Hematopoietic multipotent progenitor cell treated with erythropoietin and hydrocortisone succinate and interleukin-3 and kit ligand, for 17 days (in vitro differentiated cells): ENCODE results near the gene SESN1.
"Not testable (repeated sequence)": the region's sequence is repeated elsewhere in the genome, so short reads cannot be mapped to it uniquely, and the experiment has no call there.

Experiments used
- DNase-seq: peaks from one replicate; pipeline ENCODE4 v3.0.0-alpha.2; 2015; ENCODE audit warnings: low spot score

Gene SESN1

GRCh38 chr6:109095036-109095834, 589 bp upstream of the SESN1 start, which contains the start of gene CEP57L1:
Gene CEP57L1 (plus strand): TSS chr6:109095507. CDS start chr6:109145222, 49,715 bp downstream.
- peak; percentile 95 for DNase-seq

- peak; percentile 68 for DNase-seq
These were observed 772 bp downstream of the SESN1 start for GRCh38 chr6:109093732-109094415.

DNA sequence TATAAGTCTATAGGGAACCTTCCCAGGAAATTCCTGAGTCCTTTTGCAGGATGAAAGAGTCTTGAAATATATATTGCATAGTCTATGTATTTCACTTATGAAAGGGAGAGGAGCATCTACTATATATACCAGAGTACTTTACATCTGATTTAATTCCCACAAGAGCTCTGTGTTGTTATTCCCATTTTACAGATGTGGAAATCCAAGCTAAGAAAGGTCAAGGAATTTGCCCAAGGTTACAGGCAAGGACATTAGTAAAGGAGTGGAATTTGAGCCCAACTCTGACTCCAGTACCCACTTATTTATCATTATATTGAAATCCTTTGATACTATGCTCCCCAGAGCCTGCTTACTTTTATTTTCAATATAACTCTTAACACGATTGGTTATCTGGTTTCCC, 2.6 kb downstream of the SESN1 start:
- peak; percentile 40 for DNase-seq

DNA sequence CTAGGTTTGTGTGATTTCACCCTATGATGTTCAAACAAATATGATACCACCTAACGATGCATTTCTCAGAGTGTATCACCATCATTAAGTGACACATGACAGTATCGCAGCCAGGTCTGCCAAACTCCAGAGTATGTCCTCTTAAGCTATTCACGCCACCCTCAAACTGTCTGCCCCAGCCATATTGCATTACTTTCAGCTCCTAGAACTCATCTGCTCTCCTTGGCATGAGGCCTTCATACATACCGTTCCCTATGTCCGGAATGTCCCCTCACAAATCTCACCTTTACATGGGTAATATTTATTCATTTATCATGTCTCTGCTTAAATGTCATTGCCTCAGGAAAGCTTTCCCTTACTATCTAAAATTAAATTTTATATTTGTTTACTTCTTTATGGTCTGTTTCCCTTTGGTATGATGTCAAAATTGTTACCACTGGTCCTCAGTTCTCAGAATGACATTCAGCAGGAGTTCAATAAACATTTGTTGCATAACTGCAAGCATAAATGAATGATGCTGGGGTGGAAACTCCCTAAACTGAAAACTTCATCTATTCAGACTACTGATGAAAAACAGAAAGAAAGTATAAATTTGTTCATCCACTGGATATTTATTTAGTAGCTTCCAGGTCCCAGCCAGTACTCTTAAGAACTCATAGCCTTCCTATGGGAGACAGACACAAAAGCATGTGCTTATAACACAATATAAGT, 3.2 kb downstream of the SESN1 start:
- DNase-seq: no peak

GRCh38 chr6:109088995-109089394, 5.7 kb downstream of the SESN1 start:
- no peak for DNase-seq

DNA sequence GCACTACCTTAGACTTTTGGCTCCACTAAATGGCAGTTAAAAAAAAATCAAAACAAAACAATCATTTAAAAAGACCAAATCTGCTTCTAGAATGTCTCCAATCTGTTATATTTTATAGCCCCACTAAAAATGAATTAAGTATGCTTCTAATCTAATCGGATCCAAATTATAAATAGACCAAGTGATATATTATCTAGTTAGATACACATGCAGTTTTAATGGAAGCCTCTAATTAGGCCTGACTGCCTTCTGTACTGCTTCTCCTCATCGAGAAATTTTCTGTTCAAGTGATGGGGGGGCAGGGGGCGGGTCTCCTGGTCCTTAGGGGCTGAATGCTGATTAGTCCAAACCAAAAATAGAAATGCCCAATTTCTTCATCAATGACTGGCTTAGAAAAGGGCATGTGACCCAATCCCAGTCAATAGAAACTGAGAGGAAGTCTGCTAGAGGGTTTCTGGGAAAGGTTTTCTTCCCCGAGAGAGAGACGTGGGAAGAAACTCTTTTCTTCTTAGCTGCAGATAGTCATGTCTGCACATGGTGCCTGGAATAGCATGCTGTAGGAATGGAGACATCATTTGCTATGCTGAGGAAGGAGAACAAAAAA, 6.9 kb downstream of the SESN1 start:
- DNase-seq: no peak

DNA sequence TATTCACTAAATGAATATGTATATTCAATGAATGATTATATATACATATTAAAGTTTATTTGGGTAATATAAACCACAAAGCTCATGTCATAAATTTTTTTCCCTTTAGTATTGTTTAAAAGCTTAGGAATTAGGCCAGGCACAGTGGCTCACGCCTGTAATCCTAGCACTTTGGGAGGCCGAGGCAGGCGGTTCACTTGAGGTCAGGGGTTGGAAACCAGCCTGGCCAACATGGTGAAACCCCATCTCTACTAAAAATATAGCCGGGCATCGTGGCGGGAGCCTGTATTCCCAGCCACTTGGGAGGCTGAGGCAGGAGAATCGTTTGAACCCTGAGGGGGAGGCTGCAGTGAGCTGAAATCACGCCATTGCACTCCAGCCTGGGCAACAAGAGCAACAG, 10.5 kb downstream of the SESN1 start:
- not testable (repeated sequence) for DNase-seq

- DNase-seq: no peak
These were observed 11.0 kb downstream of the SESN1 start for GRCh38 chr6:109083657-109084056.

GRCh38 chr6:109082188-109082577, 12.5 kb downstream of the SESN1 start:
- no peak for DNase-seq

DNA sequence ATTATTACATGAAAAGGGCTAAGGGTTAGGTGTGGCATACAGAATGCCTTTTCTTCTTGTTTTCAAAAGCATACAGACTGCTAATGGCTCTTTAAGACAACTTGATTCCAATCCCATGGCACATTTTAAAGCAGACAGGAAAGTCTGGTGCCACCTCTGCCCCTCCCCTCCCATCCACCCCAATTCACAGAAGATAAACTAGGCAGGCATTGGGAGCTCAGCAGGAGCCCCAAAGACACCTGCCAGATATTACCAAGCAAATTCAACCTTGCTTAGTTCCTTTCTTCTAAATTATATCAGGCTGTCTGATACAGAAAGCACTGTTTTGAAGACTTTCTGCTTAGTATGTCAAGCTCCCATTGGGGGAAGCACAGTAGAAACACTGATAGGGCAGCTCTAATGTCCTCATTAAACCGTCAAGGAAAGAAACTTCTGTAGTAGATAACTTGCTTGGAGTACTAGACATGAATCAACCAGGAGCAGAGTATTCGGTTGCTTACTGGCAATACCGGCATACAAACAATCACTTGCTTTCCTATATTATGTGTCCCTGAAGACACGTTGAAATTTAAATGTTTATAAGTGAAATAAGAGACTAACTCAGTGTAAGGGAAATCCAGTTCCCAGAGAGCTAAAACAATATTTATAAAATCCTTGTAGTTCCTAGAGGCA, 13.0 kb downstream of the SESN1 start:
- DNase-seq: no peak

DNA sequence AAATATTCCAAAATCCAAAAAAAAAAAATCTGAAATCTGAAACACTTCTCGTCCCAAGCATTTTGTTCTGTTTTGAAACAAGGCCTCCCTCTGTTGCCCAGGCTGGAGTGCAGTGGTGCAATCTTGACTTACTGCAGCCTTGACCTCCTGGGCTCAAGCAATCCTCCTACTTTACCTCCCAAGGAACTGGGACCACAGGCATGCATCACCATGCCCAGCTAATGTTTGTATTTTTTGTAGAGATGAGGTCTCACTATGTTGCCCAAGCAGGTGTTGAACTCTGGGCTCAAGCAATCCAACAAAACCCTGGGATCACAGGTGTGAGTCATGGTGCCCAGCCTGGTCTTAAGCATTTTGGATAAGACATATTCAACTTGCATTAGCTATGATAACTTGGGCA, 13.6 kb downstream of the SESN1 start:
- DNase-seq: no peak

GRCh38 chr6:109079981-109080380, 14.7 kb downstream of the SESN1 start:
- DNase-seq: no peak

DNA sequence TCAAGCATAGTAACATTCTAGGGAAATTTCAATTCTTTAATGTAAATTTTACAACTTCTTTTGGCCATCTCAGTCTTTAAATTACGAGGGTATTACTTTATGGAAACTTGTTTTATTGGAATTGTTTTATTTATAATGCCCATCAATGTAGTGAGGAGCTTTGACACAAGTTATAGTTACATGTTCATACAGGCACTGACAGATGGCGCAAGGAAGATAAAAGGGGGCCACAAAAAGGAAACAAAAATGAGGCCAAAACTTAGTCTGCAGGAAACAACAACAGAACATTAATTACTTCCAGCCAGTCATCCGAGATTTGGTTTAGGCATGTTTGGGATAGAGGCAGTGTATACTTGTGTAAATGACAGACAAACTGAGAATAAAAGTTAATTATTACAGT, 18.3 kb downstream of the SESN1 start:
- no peak for DNase-seq

- DNase-seq: no peak
These were observed 18.7 kb downstream of the SESN1 start for GRCh38 chr6:109075934-109076333.

- no peak for DNase-seq
These were observed 20.6 kb downstream of the SESN1 start for GRCh38 chr6:109074133-109074415.

DNA sequence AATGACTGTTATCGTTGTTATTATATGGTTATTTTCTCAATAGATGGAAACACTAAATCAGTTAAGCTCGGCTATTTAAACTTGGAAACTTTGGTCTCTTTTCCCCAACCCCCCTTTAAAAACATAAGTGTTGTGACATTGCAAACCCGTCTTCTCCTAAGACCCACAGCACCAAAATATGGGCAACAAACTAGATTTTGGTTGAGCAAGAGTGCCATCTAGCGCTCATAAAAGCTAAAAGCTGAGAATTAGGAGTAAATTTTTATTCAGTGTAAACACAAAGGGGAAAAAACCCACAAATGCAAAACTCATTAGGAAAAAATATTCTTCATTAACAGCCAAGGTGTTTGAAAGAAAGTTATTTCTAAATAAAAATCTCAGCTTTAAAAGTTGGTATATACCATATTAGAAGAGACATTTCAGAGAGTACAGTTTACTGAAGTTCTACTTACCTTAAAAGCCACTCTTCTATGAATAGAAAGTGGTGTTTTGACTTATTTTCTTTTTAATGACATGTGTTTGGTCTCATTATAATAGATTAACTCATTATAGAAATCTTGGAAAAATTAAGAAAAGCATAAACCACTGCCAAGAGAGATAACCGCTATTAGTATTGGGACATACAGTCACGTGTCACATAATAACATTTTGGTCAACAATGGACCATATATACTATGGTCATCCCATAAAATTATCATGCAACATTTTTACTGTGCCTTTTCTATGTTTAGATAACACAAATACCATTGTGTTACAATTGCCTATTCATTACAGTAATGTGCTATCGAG, 21.1 kb downstream of the SESN1 start:
- peak; percentile 86 for DNase-seq

DNA sequence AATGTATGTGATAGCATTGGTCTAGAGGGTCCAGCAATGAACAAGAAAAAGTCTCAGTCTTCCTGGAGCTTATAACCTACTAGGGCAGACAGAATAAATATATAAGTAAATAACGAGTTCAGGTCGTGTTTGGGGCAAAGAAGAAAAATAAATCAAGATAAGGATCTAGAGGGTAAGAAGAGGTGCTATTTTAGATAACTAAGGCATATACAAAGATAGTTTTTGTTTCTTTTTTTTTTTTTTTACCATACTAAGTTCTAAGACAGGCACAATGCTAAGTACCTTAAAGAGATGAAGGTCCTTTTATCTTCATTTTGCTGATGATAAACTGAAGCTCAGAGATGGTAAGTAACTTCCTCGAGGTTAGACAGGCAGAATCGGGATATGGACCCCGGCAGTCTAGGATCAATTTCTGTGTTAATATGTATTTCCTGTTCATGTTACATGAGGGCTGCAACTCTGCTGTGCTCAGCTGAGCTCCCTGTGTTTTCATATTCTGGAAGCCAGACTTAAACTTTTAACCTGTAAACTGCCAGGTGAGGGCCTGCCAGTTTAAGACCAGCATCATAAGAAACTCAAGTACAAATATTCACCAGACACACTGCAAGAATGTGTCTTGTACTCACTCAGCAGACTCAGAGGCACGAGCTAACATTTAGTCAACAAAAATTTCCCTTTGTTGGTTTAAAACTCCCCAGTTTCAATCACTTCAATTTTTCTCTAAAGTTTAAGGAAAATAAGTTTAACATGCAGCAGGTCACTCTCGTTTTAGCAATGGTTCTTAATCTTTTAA, 23.3 kb downstream of the SESN1 start:
- no peak for DNase-seq

DNA sequence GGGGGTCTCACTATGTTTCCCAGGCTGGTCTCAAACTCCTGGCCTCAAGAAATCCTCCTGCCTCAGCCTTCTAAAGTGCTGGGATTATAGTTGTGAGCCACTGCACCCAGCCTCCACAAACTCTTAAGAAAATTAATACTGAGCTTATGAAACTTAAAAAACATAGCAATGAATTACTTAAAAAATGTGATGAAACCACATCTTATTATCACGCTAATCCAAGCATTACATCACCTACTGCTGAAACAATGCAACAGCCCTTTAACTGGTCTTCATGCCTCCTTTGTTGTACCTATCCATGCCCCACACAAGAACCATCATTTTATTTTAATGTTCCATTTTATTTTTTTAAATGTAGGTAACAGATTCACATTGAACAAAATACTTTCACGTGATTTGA, 24.9 kb downstream of the SESN1 start:
- no peak for DNase-seq

DNA sequence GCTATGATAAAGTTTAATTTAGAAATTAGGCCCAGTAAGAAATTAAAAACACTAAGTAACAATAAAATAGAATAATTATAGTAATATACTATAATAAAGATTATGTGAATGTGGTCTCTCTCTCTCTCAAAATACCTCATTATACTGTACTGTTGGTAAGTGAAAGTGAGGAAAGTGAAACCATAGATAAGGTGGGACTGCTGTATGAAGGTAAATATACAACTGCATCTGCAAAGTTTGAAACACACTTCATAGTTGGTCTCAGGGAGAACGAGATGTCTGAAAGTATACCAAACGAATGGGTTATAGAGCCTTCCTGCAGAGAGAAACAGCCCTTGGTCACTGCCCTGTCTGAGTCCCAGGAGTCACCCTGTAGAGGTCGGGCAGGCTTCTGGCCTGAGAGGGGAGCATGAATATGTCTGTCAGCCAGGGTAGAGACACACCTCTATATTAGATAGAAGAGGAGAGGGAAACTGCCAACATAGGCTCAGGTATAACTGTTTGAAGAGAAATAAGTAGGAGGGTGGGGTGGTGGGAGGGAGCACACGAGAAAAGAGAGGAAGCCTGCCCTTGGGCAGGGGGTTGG, 31.8 kb downstream of the SESN1 start:
- no peak for DNase-seq

- DNase-seq: no peak
These were observed 32.4 kb downstream of the SESN1 start for GRCh38 chr6:109062216-109062615.
